ENCODE measurements around the gene GFOD1.

GFOD1 gene

GRCh38 chr6:13420269-13420668, 67.1 kb downstream of the GFOD1 start:
- no peak overlapping the region for H3K4me3 ChIP-seq (ENCODE audit: extremely low read depth, insufficient read depth, low read length, poor library complexity, severe bottlenecking)
- H3K9me3 ChIP-seq (ENCODE audit: control insufficient read depth, low read length) = no peaks in the 10 kb centered on the region
- H3K36me3 ChIP-seq (ENCODE audit: control insufficient read depth, insufficient read depth, low read length) = peaks cover 11% of the 10 kb centered on the region
- 81 to 98% methylated on average over 3 to 5 of the region's 6 CpGs for WGBS, 2 experiments (ENCODE audit: insufficient coverage in 2 of 2)
- peak overlapping the region; percentile 30 for H3K27ac ChIP-seq (ENCODE audit: low read depth, low read length, severe bottlenecking)
- peaks cover 39% of the 10 kb centered on the region for H3K4me1 ChIP-seq (ENCODE audit: control insufficient read depth, insufficient read depth, low read length, poor library complexity, severe bottlenecking)

- H3K4me1 ChIP-seq (ENCODE audit: control insufficient read depth, insufficient read depth, low read length, poor library complexity, severe bottlenecking) = peaks cover 37% of the 10 kb centered on the region
- H3K27ac ChIP-seq (ENCODE audit: low read depth, low read length, severe bottlenecking) = peak overlapping the region; percentile 30
- no peaks in the 10 kb centered on the region for H3K9me3 ChIP-seq (ENCODE audit: control insufficient read depth, low read length)
- H3K4me3 ChIP-seq (ENCODE audit: extremely low read depth, insufficient read depth, low read length, poor library complexity, severe bottlenecking) = no peak overlapping the region
- peaks cover 11% of the 10 kb centered on the region for H3K36me3 ChIP-seq (ENCODE audit: control insufficient read depth, insufficient read depth, low read length)
- 91 to 98% methylated on average over 17 to 24 of the region's 26 CpGs for WGBS, 2 experiments (ENCODE audit: insufficient coverage in 2 of 2)
Observed at GRCh38 chr6:13419422-13420195, 67.8 kb downstream of the GFOD1 start.

- H3K4me3 ChIP-seq (ENCODE audit: extremely low read depth, insufficient read depth, low read length, poor library complexity, severe bottlenecking) = no peak overlapping the region
- H3K36me3 ChIP-seq (ENCODE audit: control insufficient read depth, insufficient read depth, low read length) = peaks cover 11% of the 10 kb centered on the region
- H3K4me1 ChIP-seq (ENCODE audit: control insufficient read depth, insufficient read depth, low read length, poor library complexity, severe bottlenecking) = peaks cover 33% of the 10 kb centered on the region
- 92 to 100% methylated on average over 4 to 5 of the region's 5 CpGs for WGBS, 2 experiments (ENCODE audit: insufficient coverage in 2 of 2)
- no peak overlapping the region for H3K27ac ChIP-seq (ENCODE audit: low read depth, low read length, severe bottlenecking)
- H3K9me3 ChIP-seq (ENCODE audit: control insufficient read depth, low read length) = no peaks in the 10 kb centered on the region
Observed at GRCh38 chr6:13418844-13419243, 68.6 kb downstream of the GFOD1 start.

- H3K36me3 ChIP-seq (ENCODE audit: control insufficient read depth, insufficient read depth, low read length) = peaks cover 11% of the 10 kb centered on the region
- no peak overlapping the region for H3K4me3 ChIP-seq (ENCODE audit: extremely low read depth, insufficient read depth, low read length, poor library complexity, severe bottlenecking)
- no peak overlapping the region for H3K27ac ChIP-seq (ENCODE audit: low read depth, low read length, severe bottlenecking)
- peaks cover 28% of the 10 kb centered on the region for H3K4me1 ChIP-seq (ENCODE audit: control insufficient read depth, insufficient read depth, low read length, poor library complexity, severe bottlenecking)
- H3K9me3 ChIP-seq (ENCODE audit: control insufficient read depth, low read length) = no peaks in the 10 kb centered on the region
- WGBS, 2 experiments (ENCODE audit: insufficient coverage in 2 of 2) = 83 to 100% methylated on average over 1 of the region's 2 CpGs
Observed at GRCh38 chr6:13417954-13418353, 69.4 kb downstream of the GFOD1 start.

GRCh38 chr6:13417431-13417830, 70.0 kb downstream of the GFOD1 start:
- H3K9me3 ChIP-seq (ENCODE audit: control insufficient read depth, low read length) = no peaks in the 10 kb centered on the region
- H3K4me1 ChIP-seq (ENCODE audit: control insufficient read depth, insufficient read depth, low read length, poor library complexity, severe bottlenecking) = peaks cover 25% of the 10 kb centered on the region
- H3K27ac ChIP-seq (ENCODE audit: low read depth, low read length, severe bottlenecking) = no peak overlapping the region
- peaks cover 11% of the 10 kb centered on the region for H3K36me3 ChIP-seq (ENCODE audit: control insufficient read depth, insufficient read depth, low read length)
- no peak overlapping the region for H3K4me3 ChIP-seq (ENCODE audit: extremely low read depth, insufficient read depth, low read length, poor library complexity, severe bottlenecking)
- WGBS, 2 experiments (ENCODE audit: insufficient coverage in 2 of 2) = 68 to 78% methylated on average over 5 to 6 of the region's 6 CpGs

GRCh38 chr6:13415283-13415682, 72.1 kb downstream of the GFOD1 start:
- 50 to 95% methylated on average over 2 to 3 of the region's 5 CpGs for WGBS, 2 experiments (ENCODE audit: insufficient coverage in 2 of 2)
- Histone ChIP-seq H3K4me3 (ENCODE audit: extremely low read depth, insufficient read depth, low read length, poor library complexity, severe bottlenecking) (no peak overlapping the region), H3K9me3 (ENCODE audit: control insufficient read depth, low read length) (no peaks in the 10 kb centered on the region), H3K36me3 (ENCODE audit: control insufficient read depth, insufficient read depth, low read length) (peaks cover 11% of the 10 kb centered on the region), H3K4me1 (ENCODE audit: control insufficient read depth, insufficient read depth, low read length, poor library complexity, severe bottlenecking) (peaks cover 10% of the 10 kb centered on the region), H3K27ac (ENCODE audit: low read depth, low read length, severe bottlenecking) (no peak overlapping the region)

- 78 to 88% methylated on average over 4 to 7 of the region's 7 CpGs for whole genome bisulfite sequencing, 2 experiments (ENCODE audit: insufficient coverage in 2 of 2)
- no peak overlapping the region for H3K27ac ChIP-seq (ENCODE audit: low read depth, low read length, severe bottlenecking)
- H3K9me3 ChIP-seq (ENCODE audit: control insufficient read depth, low read length) = no peaks in the 10 kb centered on the region
- H3K4me3 ChIP-seq (ENCODE audit: extremely low read depth, insufficient read depth, low read length, poor library complexity, severe bottlenecking) = no peak overlapping the region
- H3K36me3 ChIP-seq (ENCODE audit: control insufficient read depth, insufficient read depth, low read length) = peaks cover 8% of the 10 kb centered on the region
- peaks cover 14% of the 10 kb centered on the region for H3K4me1 ChIP-seq (ENCODE audit: control insufficient read depth, insufficient read depth, low read length, poor library complexity, severe bottlenecking)
Observed at GRCh38 chr6:13413900-13414555, 73.4 kb downstream of the GFOD1 start.

- WGBS, 2 experiments (ENCODE audit: insufficient coverage in 2 of 2) = 88 to 93% methylated on average over 2 to 3 of the region's 3 CpGs
- Histone ChIP-seq H3K9me3 (ENCODE audit: control insufficient read depth, low read length) (no peaks in the 10 kb centered on the region), H3K4me1 (ENCODE audit: control insufficient read depth, insufficient read depth, low read length, poor library complexity, severe bottlenecking) (peaks cover 14% of the 10 kb centered on the region), H3K36me3 (ENCODE audit: control insufficient read depth, insufficient read depth, low read length) (peaks cover 8% of the 10 kb centered on the region), H3K27ac (ENCODE audit: low read depth, low read length, severe bottlenecking) (no peak overlapping the region), H3K4me3 (ENCODE audit: extremely low read depth, insufficient read depth, low read length, poor library complexity, severe bottlenecking) (no peak overlapping the region)
Observed at GRCh38 chr6:13413466-13413862, 73.9 kb downstream of the GFOD1 start.

- H3K4me3 ChIP-seq (ENCODE audit: extremely low read depth, insufficient read depth, low read length, poor library complexity, severe bottlenecking) = no peak overlapping the region
- H3K9me3 ChIP-seq (ENCODE audit: control insufficient read depth, low read length) = no peaks in the 10 kb centered on the region
- 85% methylated on average over 6 to 7 of the region's 9 CpGs for WGBS, 2 experiments (ENCODE audit: insufficient coverage in 2 of 2)
- H3K4me1 ChIP-seq (ENCODE audit: control insufficient read depth, insufficient read depth, low read length, poor library complexity, severe bottlenecking) = peaks cover 14% of the 10 kb centered on the region
- H3K27ac ChIP-seq (ENCODE audit: low read depth, low read length, severe bottlenecking) = no peak overlapping the region
- peaks cover 5% of the 10 kb centered on the region for H3K36me3 ChIP-seq (ENCODE audit: control insufficient read depth, insufficient read depth, low read length)
Observed at GRCh38 chr6:13412639-13413465, 74.5 kb downstream of the GFOD1 start.

GRCh38 chr6:13412211-13412610, 75.2 kb downstream of the GFOD1 start:
- no peak overlapping the region for H3K4me3 ChIP-seq (ENCODE audit: extremely low read depth, insufficient read depth, low read length, poor library complexity, severe bottlenecking)
- peaks cover 5% of the 10 kb centered on the region for H3K36me3 ChIP-seq (ENCODE audit: control insufficient read depth, insufficient read depth, low read length)
- no peak overlapping the region for H3K27ac ChIP-seq (ENCODE audit: low read depth, low read length, severe bottlenecking)
- 85 to 97% methylated on average over 3 to 4 of the region's 5 CpGs for WGBS, 2 experiments (ENCODE audit: insufficient coverage in 2 of 2)
- H3K4me1 ChIP-seq (ENCODE audit: control insufficient read depth, insufficient read depth, low read length, poor library complexity, severe bottlenecking) = peaks cover 14% of the 10 kb centered on the region
- H3K9me3 ChIP-seq (ENCODE audit: control insufficient read depth, low read length) = no peaks in the 10 kb centered on the region

Data from mesodermal cell (in vitro differentiated cells).